ENCODE measurements around the gene ZNF385D. TPM values are rescaled to one million over a fixed set of nuclear protein-coding genes. Genes with fewer than 3 reads are reported as not detected.
"Not testable (repeated sequence)": the region's sequence is repeated elsewhere in the genome, so short reads cannot be mapped to it uniquely, and the experiment has no call there.

The ZNF385D gene
- total RNA-seq, 2 donors from 2014 or later = not detected

DNA sequence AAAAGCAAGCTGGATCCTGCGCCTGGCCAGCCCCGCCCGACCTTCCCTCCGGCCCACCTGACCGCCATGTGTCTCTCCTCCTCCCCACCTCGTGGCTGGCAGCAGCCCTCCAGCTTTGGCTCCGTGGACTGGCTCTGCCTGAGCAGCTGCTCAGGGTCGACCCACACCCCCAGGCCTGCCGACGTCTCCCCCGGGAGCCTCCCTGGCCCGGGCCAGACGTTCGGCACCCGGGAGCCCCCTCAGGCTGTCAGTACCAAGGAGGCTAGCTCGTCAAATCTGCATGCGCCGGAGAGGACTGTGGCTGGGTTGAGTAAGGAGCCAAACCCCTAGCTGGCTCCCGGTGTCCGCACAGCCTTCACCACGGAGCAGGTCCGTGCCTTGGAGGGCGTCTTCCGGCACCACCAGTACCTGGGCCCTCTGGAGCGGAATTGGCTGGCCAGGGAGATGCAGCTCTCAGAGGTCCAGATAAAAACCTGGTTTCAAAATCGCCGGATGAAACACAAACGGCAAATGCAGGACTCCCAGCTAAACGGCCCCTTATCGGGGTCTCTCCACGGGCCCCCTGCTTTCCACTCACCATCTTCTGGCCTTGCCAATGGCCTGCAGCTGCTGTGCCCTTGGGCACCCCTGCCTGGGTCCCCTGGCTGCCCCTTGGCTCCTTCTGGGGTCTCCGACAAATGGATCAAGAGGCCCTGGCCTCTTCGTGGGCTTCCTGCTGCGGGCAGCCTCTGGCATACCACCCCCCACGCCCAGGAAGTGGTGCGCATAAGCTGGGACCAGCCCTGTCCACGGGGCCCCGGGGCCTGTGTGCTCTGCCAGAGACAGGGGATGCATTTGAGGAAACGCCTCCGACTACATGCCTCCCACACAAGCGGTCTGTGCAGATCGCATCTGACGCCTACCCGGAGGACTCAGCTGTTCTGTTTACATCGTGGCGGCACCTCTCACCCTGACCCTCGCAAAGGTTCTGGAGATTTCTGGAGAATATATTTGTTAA, 345.0 kb downstream of the ZNF385D start:
- no peak for DNase-seq (ENCODE audit: low spot score)
- no peak for ATAC-seq
- no peaks in the 10 kb centered on the region for H3K4me1 Mint-ChIP-seq (ENCODE audit: low read depth in 2 of 2)
- no peak overlapping the region for H3K27ac Mint-ChIP-seq
- H3K27me3 Mint-ChIP-seq = no peaks in the 10 kb centered on the region
- peaks cover 15% of the 10 kb centered on the region for H3K9me3 Mint-ChIP-seq
- peaks cover 7% of the 10 kb centered on the region for H3K36me3 Mint-ChIP-seq
- H3K4me3 Mint-ChIP-seq = no peak overlapping the region

GRCh38 chr3:21398461-21398860, 352.5 kb downstream of the ZNF385D start:
- H3K4me1 Mint-ChIP-seq (ENCODE audit: low read depth in 2 of 2) = no peaks in the 10 kb centered on the region
- no peak for DNase-seq (ENCODE audit: low spot score)
- no peak for ATAC-seq
- H3K36me3 Mint-ChIP-seq = no peaks in the 10 kb centered on the region
- no peak overlapping the region for H3K4me3 Mint-ChIP-seq
- H3K27ac Mint-ChIP-seq = no peak overlapping the region
- no peaks in the 10 kb centered on the region for H3K27me3 Mint-ChIP-seq
- peaks cover 14% of the 10 kb centered on the region for H3K9me3 Mint-ChIP-seq

GRCh38 chr3:21393683-21394311, 357.2 kb downstream of the ZNF385D start:
- Mint-ChIP-seq H3K27ac (no peak overlapping the region), H3K4me1 (ENCODE audit: low read depth in 2 of 2) (no peaks in the 10 kb centered on the region), H3K36me3 (no peaks in the 10 kb centered on the region), H3K9me3 (peaks cover 6% of the 10 kb centered on the region), H3K4me3 (no peak overlapping the region), H3K27me3 (no peaks in the 10 kb centered on the region)
- no peak for ATAC-seq
- DNase-seq (ENCODE audit: low spot score) = no peak

DNA sequence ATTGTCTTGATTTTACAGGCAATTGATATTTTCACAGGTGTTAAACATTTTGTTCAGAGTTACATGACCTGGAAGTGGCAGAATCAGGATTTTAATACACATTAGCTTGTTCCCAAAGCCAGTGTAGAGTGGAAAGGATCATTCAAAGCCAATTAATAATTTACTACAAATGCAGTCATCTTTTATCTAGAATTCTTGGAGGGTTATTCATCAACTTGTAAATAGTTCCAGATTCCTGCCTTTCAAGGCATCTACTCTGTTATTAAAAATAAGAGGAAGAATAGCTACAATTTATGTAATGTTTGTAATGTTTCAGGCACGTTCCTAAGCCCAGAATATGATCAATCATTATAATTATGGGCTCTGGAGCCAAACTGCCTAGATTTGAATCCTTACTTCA, 358.5 kb downstream of the ZNF385D start:
- Mint-ChIP-seq H3K9me3 (peaks cover 9% of the 10 kb centered on the region), H3K27me3 (no peaks in the 10 kb centered on the region), H3K27ac (no peak overlapping the region), H3K36me3 (no peaks in the 10 kb centered on the region), H3K4me1 (ENCODE audit: low read depth in 2 of 2) (no peaks in the 10 kb centered on the region), H3K4me3 (no peak overlapping the region)
- ATAC-seq = no peak
- DNase-seq (ENCODE audit: low spot score) = no peak

DNA sequence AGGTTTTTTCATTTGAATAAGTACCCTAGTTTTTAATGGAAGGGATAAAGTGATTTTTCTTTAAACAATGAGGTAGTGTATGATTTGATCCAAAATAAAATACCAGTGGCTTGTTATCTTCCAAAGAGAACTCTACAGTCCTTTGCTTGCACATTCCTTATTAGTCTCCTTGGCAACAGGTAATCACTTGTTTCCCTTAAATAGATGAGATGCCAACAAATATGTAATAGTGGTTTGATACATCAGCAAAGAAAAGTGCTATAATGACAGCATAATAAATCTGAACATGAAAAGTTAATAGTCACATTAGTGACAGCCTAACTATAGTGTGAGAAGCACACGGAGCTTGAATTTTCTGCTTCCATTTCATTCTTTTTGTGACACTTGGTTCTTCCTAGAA, 360.2 kb downstream of the ZNF385D start:
- H3K9me3 Mint-ChIP-seq = peaks cover 13% of the 10 kb centered on the region
- DNase-seq (ENCODE audit: low spot score) (no peak), ATAC-seq (no peak)
- H3K36me3 Mint-ChIP-seq = no peaks in the 10 kb centered on the region
- H3K4me3 Mint-ChIP-seq = no peak overlapping the region
- no peaks in the 10 kb centered on the region for H3K27me3 Mint-ChIP-seq
- H3K4me1 Mint-ChIP-seq (ENCODE audit: low read depth in 2 of 2) = no peaks in the 10 kb centered on the region
- no peak overlapping the region for H3K27ac Mint-ChIP-seq

DNA sequence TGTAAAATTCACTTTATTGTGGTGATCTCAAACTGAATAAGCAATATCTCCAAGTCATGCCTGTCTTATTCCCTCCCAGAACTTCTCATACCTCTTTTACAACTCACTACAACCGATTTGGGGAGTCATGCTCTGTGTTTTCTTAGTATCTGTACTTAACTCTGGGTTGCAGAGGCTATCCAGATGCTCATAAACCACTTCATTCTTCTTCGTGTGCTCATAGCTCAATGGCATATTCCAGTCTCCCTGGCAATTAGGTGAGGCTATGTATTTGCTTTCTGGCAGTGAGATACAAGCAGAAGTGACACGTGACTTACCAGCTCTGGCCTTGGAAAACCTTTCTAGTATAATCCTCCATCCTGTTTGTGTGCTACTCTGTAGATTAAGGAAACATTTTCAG, 360.9 kb downstream of the ZNF385D start:
- Mint-ChIP-seq H3K9me3 (peaks cover 13% of the 10 kb centered on the region), H3K27me3 (no peaks in the 10 kb centered on the region), H3K27ac (no peak overlapping the region), H3K36me3 (no peaks in the 10 kb centered on the region), H3K4me3 (no peak overlapping the region), H3K4me1 (ENCODE audit: low read depth in 2 of 2) (no peaks in the 10 kb centered on the region)
- DNase-seq (ENCODE audit: low spot score) (no peak), ATAC-seq (no peak)

DNA sequence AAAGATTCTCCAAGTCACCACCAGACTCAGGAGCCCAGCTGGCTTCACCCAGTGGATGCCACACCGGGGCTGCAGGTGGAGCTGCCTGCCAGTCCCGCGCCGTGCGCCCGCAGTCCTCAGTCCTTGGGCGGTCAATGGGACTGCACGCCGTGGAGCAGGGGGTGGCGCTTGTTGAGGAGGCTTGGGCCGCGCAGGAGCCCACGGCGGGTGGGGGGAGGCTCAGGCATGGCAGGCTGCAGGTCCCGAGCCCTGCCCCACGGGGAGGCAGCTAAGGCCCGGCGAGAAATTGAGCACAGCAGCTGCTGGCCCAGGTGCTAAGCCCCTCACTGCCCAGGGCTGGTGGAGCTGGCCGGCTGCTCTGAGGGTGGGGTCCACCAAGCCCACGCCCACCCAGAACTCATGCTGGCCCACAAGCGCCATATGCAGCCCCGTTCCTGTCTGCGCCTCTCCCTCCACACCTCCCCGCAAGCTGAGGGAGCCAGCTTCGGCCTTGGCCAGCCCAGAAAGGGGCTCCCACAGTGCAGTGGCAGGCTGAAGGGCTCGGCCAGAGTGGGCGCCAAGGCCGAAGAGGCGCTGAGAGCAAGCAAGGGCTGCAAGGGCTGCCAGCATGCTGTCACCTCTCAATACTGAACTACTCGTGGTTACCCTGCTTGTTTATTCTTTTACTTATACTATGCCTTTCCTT, 363.7 kb downstream of the ZNF385D start:
- H3K36me3 Mint-ChIP-seq; H3K27me3 Mint-ChIP-seq; DNase-seq (ENCODE audit: low spot score); H3K27ac Mint-ChIP-seq; H3K4me3 Mint-ChIP-seq; ATAC-seq; H3K4me1 Mint-ChIP-seq (ENCODE audit: low read depth in 2 of 2): not testable (repeated sequence)
- H3K9me3 Mint-ChIP-seq = peaks cover 12% of the 10 kb centered on the region

GRCh38 chr3:21378036-21378435, 373.0 kb downstream of the ZNF385D start:
- not testable (repeated sequence) for ATAC-seq, H3K27me3 Mint-ChIP-seq

DNA sequence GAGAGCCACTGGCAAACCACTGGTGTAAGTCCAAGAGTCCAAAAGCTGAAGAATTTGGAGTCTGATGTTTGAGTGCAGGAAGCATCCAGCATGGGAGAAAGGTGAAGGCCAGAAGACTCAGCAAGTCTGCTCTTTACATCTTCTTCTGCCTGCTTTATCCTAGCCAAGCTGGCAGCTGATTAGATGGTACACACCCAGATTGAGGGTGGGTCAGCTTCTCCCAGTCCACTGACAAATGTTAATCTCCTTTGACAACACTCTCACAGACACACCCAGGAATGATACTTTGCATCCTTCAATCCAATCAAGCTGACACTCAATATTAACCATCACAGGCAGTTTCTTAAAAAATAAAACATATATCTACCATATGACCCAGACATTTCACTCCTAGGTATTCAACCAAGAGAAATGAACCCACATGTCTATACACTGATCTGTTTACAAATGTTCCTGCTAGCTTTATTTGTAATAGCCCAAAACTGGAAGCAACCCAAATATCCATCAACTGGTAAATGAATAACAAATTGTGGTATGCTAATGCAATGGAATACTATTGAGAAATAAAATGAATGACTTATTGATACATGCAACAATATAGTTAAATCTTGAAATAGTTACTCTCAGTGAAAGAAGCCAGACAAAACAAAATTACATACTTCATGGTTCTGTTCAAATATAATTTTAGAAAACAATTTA, 373.8 kb downstream of the ZNF385D start:
- peaks cover 4% of the 10 kb centered on the region for H3K9me3 Mint-ChIP-seq
- peaks cover 5% of the 10 kb centered on the region for H3K36me3 Mint-ChIP-seq
- no peak for DNase-seq (ENCODE audit: low spot score)
- H3K4me1 Mint-ChIP-seq (ENCODE audit: low read depth in 2 of 2) = no peaks in the 10 kb centered on the region
- H3K27me3 Mint-ChIP-seq = no peaks in the 10 kb centered on the region
- no peak overlapping the region for H3K27ac Mint-ChIP-seq
- no peak for ATAC-seq
- H3K4me3 Mint-ChIP-seq = no peak overlapping the region

More at GRCh38 chr3:21378036-21378435, 373.0 kb downstream of the ZNF385D start:
- not testable (repeated sequence) for H3K9me3 Mint-ChIP-seq; H3K27ac Mint-ChIP-seq; DNase-seq (ENCODE audit: low spot score); H3K4me1 Mint-ChIP-seq (ENCODE audit: low read depth in 2 of 2); H3K36me3 Mint-ChIP-seq; H3K4me3 Mint-ChIP-seq

GRCh38 chr3:21372316-21372715, 378.7 kb downstream of the ZNF385D start:
- no peaks in the 10 kb centered on the region for H3K27me3 Mint-ChIP-seq
- H3K4me3 Mint-ChIP-seq = no peak overlapping the region
- no peak for DNase-seq (ENCODE audit: low spot score)
- H3K36me3 Mint-ChIP-seq = no peaks in the 10 kb centered on the region
- H3K9me3 Mint-ChIP-seq = peaks cover 10% of the 10 kb centered on the region
- H3K4me1 Mint-ChIP-seq (ENCODE audit: low read depth in 2 of 2) = no peaks in the 10 kb centered on the region
- ATAC-seq = no peak
- H3K27ac Mint-ChIP-seq = no peak overlapping the region

Data from natural killer cell treated with Interleukin-12 subunit alpha and Interleukin-12 subunit beta and Interleukin-15 and Interleukin-18, amount 100 ng/mL, for 72 hours (primary cell).